NCI-H146 treated with DMSO at 0.1 percent for 48 hours (cell line): Measurements from ENCODE around the gene WDR91.

Experiments used
- DNase-seq: peaks from one replicate; lab custom pipeline; 2025; ENCODE audit not compliant: unreplicated experiment; lab: John Stamatoyannopoulos, UW

Gene WDR91

GRCh38 chr7:135199439-135199838 lies 11.9 kb downstream of the WDR91 start:
- DNase-seq: no peak

GRCh38 chr7:135197906-135198655 lies 13.2 kb downstream of the WDR91 start:
- DNase-seq: no peak

GRCh38 chr7:135197343-135197742 lies 14.0 kb downstream of the WDR91 start:
- DNase-seq: no peak

GRCh38 chr7:135195968-135196629 lies 15.2 kb downstream of the WDR91 start:
- no peak for DNase-seq

GRCh38 chr7:135195156-135195555 lies 16.2 kb downstream of the WDR91 start:
- no peak for DNase-seq

GRCh38 chr7:135194494-135195095 lies 16.7 kb downstream of the WDR91 start:
- no peak for DNase-seq

- DNase-seq: no peak
Observed at GRCh38 chr7:135193615-135194081, 17.7 kb downstream of the WDR91 start.

- DNase-seq: no peak
Observed at GRCh38 chr7:135192914-135193536, 18.3 kb downstream of the WDR91 start.

GRCh38 chr7:135190703-135191102 lies 20.6 kb downstream of the WDR91 start:
- DNase-seq: no peak

- DNase-seq: no peak
Observed at GRCh38 chr7:135189961-135190360, 21.4 kb downstream of the WDR91 start.

GRCh38 chr7:135189221-135189662 lies 22.1 kb downstream of the WDR91 start:
- DNase-seq: no peak

GRCh38 chr7:135188298-135188984 lies 22.9 kb downstream of the WDR91 start:
- DNase-seq: no peak

- DNase-seq: no peak
Observed at GRCh38 chr7:135186841-135187253, 24.5 kb downstream of the WDR91 start.

- no peak for DNase-seq
Observed at GRCh38 chr7:135186261-135186540, 25.1 kb downstream of the WDR91 start.

GRCh38 chr7:135185471-135186260 lies 25.7 kb downstream of the WDR91 start:
- DNase-seq: no peak

- DNase-seq: no peak
Observed at GRCh38 chr7:135184254-135184841, 27.0 kb downstream of the WDR91 start.

GRCh38 chr7:135183478-135183877 lies 27.8 kb downstream of the WDR91 start:
- DNase-seq: no peak

- DNase-seq: no peak
Observed at GRCh38 chr7:135181929-135182678, 29.2 kb downstream of the WDR91 start.

GRCh38 chr7:135181261-135181928 lies 29.9 kb downstream of the WDR91 start:
- no peak for DNase-seq
